NCI-H446 treated with DMSO at 0.1 percent for 48 hours (cell line): ENCODE data around the gene SPAAR.
"Not testable (repeated sequence)": the region's sequence is repeated elsewhere in the genome, so short reads cannot be mapped to it uniquely, and the experiment has no call there.

Experiments used
- DNase-seq: peaks from one replicate; lab custom pipeline; 2025; lab: John Stamatoyannopoulos, UW

The SPAAR gene

GRCh38 chr9:35923598-35923926, 14.3 kb downstream of the SPAAR start:
- no peak for DNase-seq

GRCh38 chr9:35923927-35924763, 14.9 kb downstream of the SPAAR start:
- no peak for DNase-seq

DNA sequence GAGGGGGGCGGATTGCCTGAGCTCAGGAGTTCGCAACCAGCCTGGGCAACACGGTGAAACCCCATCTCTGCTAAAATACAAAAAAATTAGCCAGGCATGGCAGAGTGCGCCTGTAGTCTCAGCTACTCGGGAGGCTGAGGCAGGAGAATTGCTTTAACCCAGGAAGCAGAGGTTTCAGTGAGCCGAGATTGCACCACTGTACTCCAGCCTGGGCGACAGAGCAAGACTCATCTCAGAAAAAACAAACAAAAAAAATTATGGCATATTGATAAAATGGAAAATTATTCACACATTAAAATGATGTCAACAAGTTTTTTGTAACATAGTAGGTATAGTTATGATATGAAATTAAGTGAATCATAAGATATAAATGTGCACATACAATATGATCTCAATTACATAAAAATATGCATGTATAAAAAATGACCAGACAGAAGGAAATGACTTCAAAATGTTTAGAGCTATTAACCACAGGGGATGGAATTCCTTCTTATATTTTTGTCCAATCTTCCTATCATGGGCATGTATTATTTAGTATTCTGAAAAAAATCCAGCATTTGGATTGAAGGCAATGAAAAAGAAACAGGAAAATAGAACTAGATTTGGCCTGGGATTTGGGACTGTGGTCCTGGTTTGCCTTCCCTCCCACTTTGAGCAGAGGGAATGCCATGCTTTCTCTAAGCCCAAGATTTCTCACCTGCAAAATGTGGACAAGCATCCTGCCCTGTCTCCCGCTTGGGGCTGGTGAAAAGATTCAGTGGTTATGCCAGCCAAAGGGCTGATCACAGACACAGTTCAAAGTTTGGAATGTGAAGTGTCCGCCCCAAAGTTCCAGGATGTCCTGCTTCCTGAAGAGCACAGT, 19.5 kb downstream of the SPAAR start:
- DNase-seq: no peak

- no peak for DNase-seq
Measured at GRCh38 chr9:35929453-35929718, 20.1 kb downstream of the SPAAR start.

DNA sequence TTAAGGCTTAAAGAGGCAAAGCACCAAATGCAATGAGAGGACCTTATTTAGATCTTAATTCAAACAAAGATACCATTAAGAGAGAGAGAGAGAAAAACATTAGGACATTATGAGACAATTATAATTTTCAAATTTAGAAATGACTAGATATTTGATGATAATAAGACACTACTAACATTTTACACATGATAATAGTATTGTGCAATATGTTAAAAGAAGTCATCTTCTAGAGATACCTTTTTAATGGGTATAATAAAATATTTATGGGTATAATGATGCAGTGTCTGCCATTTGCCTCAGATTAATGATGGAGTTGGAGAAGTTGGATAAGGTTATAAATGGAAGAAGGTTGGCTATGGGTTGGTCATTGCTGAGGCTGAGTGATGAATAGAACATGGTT, 21.2 kb downstream of the SPAAR start:
- no peak for DNase-seq

DNA sequence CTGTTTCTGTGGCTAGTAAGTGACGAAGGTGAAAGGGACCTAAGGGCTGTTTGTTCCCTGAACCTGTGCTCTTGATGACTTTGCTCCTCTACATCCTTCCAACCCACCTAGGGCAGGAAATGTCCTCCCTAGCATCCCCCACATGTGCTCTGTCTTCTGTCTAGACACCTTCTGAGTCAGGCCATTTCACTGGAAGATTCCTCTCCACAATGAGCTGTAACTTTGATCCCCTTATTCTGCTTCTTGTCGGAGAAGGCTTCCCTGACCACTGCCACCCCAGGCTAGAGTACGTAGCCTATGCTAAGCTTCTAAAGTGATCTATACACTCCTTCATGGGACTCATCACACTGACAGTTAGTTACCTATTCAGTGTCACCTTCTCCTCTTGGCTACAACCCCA, 21.7 kb downstream of the SPAAR start:
- DNase-seq: no peak

GRCh38 chr9:35932735-35933134, 23.4 kb downstream of the SPAAR start:
- no peak for DNase-seq

DNA sequence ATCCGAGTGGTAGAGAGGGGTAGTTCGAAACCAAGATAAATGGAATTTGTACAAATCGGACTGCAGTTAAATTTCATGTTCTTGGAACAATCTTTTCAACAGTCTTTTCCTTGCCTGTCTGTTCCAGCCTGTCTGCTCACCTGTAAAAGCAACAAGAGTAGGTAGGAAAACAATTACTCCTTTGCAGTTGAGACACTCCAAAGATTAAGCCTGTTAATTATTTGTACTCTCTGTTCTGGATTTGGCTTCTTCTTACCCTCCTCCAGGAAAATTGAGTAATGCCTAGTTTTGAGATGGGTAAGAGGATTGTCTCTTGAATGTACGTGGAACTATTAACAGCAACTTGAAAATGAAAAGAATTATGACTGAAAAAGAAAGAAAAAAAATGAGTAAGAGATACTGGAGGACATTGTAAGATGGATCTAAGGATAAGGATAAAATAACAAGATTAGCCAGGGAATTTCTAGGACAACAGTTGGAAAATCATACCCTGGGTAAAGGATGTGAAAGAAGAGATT, 24.3 kb downstream of the SPAAR start:
- no peak for DNase-seq

DNA sequence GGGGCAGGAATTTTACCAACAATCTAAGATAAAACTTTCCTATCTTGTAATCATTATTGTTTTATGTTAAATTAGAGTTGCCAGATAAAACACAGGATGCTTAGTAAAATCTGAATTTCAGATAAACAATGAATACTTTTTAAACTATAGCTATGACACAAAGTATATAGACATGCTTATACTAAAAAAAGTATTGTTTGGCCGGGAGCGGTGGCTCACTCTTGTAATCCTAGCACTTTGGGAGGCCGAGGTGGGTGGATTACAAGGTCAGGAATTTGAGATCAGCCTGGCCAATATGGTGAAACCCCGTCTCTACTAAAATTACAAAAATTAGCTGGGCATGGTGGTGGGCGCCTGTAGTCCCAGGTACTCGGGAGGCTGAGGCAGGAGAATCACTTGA, 24.8 kb downstream of the SPAAR start:
- not testable (repeated sequence) for DNase-seq

- no peak for DNase-seq
Measured at GRCh38 chr9:35935261-35935660, 26.0 kb downstream of the SPAAR start.

- DNase-seq: peak; percentile 26
Measured at GRCh38 chr9:35935755-35936509, 26.6 kb downstream of the SPAAR start.

GRCh38 chr9:35937227-35937626, 27.9 kb downstream of the SPAAR start:
- no peak for DNase-seq

- no peak for DNase-seq
Measured at GRCh38 chr9:35938474-35939356, 29.4 kb downstream of the SPAAR start.

- no peak for DNase-seq
Measured at GRCh38 chr9:35939679-35940250, 30.5 kb downstream of the SPAAR start.

DNA sequence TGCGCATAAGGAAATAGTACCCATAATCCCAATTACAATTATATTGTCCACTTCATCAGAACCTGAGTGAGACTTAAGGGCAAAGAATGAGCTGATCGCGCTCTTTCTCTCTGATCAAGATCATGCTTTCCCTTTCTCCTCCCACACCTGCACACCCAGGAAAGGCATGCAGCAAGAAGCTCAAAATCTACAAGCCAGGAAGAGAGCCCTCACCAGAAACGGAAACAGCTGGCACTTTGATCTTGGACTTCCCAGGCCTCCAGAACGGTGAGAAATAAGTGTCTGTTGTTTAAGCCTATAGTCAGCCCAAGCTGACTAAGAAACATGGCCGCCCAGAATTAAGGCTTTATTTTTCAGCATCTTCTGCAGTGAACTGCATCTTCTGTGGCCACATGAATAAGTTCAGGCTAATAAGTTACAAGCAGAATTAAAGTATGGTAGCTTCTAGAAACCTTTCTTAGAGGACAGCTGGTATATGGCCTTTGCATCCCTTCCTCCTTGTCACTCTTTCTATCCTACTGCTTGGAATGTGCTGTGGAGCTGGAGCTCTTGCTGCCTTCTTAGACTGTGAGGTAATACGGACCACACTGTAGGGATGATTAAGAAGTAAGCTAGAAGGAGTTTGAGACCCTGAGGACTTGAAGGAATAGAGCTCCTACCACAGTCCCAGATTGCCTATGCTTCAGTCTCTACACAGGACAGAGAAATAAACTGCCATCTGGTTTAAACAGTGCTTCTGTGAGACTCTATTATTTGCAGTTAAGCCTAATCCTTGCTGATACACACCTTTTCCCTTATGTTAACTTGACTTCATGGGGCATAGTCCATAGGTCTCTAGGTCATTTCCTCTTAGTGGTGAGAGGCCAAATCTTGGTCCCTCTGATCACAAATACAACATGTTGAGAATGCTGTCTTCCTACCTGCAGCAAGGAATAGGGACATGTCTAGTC, 31.4 kb downstream of the SPAAR start:
- no peak for DNase-seq

- DNase-seq: no peak
Measured at GRCh38 chr9:35942286-35942685, 33.0 kb downstream of the SPAAR start.

- no peak for DNase-seq
Measured at GRCh38 chr9:35944173-35944572, 34.9 kb downstream of the SPAAR start.

GRCh38 chr9:35944841-35945240, 35.6 kb downstream of the SPAAR start:
- DNase-seq: no peak

GRCh38 chr9:35945341-35946018, 36.2 kb downstream of the SPAAR start:
- peak; percentile 91 for DNase-seq
